Ishikawa (cell line): ENCODE data around the gene SLC16A6.

Experiments used
- CEBPB ChIP-seq: IDR thresholded peaks from 2 replicates; pipeline ENCODE4 v1.6.1; 2012
- CREB1 ChIP-seq: IDR thresholded peaks from 2 replicates; pipeline ENCODE4 v1.6.1; 2012; ENCODE audit warnings: low read depth
- EGR1 ChIP-seq: IDR thresholded peaks from 2 replicates; pipeline ENCODE4 v1.6.1; 2012
- EP300 ChIP-seq: IDR thresholded peaks from 2 replicates; pipeline ENCODE4 v1.6.1; 2012; ENCODE audit warnings: borderline replicate concordance
- FOXM1 ChIP-seq: IDR thresholded peaks from 2 replicates; pipeline ENCODE4 v1.6.1; 2012; ENCODE audit warnings: low read depth, borderline replicate concordance
- MAX ChIP-seq: IDR thresholded peaks from 2 replicates; pipeline ENCODE4 v1.6.1; 2012
- NFIC ChIP-seq: IDR thresholded peaks from 2 replicates; pipeline ENCODE4 v1.6.1; 2012
- RAD21 ChIP-seq: IDR thresholded peaks from 2 replicates; pipeline ENCODE4 v1.6.1; 2012; ENCODE audit warnings: low read depth
- REST ChIP-seq: IDR thresholded peaks from 2 replicates; pipeline ENCODE4 v1.6.1; 2012; ENCODE audit warnings: low read depth, mild to moderate bottlenecking
- TAF1 ChIP-seq: IDR thresholded peaks from 2 replicates; pipeline ENCODE4 v1.6.1; 2012; ENCODE audit warnings: low read depth, mild to moderate bottlenecking
- TCF12 ChIP-seq: IDR thresholded peaks from 2 replicates; pipeline ENCODE4 v1.6.1; 2012; ENCODE audit warnings: low read depth
- TEAD4 ChIP-seq: IDR thresholded peaks from 2 replicates; pipeline ENCODE4 v1.6.1; 2012
- USF1 ChIP-seq: IDR thresholded peaks from 2 replicates; pipeline ENCODE4 v1.6.1; 2012
- YY1 ChIP-seq: IDR thresholded peaks from 2 replicates; pipeline ENCODE4 v1.6.1; 2012; ENCODE audit warnings: low read depth
- ZBTB7A ChIP-seq: IDR thresholded peaks from 2 replicates; pipeline ENCODE4 v1.6.1; 2012; ENCODE audit warnings: low read depth

SLC16A6 gene

DNA sequence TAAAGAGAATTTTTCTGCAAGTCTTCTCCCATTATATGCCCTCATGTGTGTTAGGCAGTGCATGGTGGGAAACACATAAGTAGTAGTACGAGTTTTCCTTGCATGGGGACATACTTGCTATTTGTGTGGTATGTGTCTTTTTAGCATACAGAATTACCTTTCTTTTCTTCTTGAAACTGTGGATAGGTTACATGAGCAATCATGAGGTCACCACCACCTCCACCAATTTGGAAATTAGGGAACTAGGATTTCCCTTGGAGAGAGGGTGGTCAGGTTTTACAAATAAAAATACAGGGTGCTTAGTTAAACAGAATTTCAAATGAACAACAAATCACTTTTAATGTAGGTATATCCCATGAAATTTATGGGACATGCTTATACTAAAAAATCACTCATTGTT is 59.4 kb downstream of the SLC16A6 start:
- no peak for TF ChIP-seq TAF1
- TF ChIP-seq EGR1 = no peak

- TF ChIP-seq MAX (no peak), YY1 (no peak), TEAD4 (no peak), REST (no peak), CREB1 (no peak), USF1 (no peak), EP300 (no peak), EGR1 (no peak), NFIC (no peak), CEBPB (no peak), RAD21 (no peak), TAF1 (no peak), ZBTB7A (no peak), FOXM1 (no peak), TCF12 (no peak)
Observed at GRCh38 chr17:68229619-68230018, 61.3 kb downstream of the SLC16A6 start.

- TF ChIP-seq ZBTB7A = no peak
- no peak for TF ChIP-seq EP300
- TF ChIP-seq EGR1 = no peak
- no peak for TF ChIP-seq CEBPB
- TF ChIP-seq NFIC = no peak
- no peak for TF ChIP-seq CREB1
- no peak for TF ChIP-seq RAD21
- no peak for TF ChIP-seq YY1
- TF ChIP-seq TCF12 = no peak
- TF ChIP-seq TAF1 = no peak
- TF ChIP-seq FOXM1 = no peak
- no peak for TF ChIP-seq USF1
- no peak for TF ChIP-seq TEAD4
- TF ChIP-seq REST = no peak
- TF ChIP-seq MAX = no peak
Observed at GRCh38 chr17:68228817-68229570, 61.9 kb downstream of the SLC16A6 start.

DNA sequence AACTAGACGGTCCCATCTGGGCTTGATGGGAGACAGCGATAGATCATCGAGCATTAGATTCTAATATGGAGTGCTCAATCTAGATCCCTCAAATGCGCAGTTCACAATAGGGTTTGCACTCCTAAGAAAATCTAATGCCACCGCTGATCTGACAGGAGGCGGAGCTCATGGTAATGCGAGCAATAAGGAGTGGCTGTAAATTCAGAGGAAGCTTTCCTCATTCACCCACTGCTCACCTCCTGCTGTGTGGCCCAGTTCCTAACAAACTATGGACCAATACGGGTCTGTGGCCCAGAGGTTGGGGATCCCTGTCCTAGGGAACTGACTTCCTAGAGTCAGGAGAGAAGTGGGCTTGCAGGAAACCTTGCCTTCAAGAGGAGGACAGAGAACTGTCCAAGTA is 68.3 kb downstream of the SLC16A6 start:
- TF ChIP-seq YY1 (no peak), RAD21 (no peak), ZBTB7A (no peak), TAF1 (no peak), EP300 (no peak), EGR1 (no peak), USF1 (no peak), CEBPB (no peak), NFIC (no peak), REST (no peak), TCF12 (no peak), TEAD4 (no peak), MAX (no peak), CREB1 (no peak), FOXM1 (no peak)
